ENCODE data around the gene NDRG4.

GRCh38 chr16:58513874-58514273 is 13.9 kb downstream of the NDRG4 start:
- TF ChIP-seq TAF1 (IDR thresholded peaks at IDR 0.05; ENCODE audit: low read depth, low read length) (no peak), POLR2A (IDR thresholded peaks at IDR 0.05; ENCODE audit: low read depth, low read length) (no peak), POLR2AphosphoS5 (IDR thresholded peaks at IDR 0.05; ENCODE audit: low read depth, low read length) (no peak), POU2F2 (IDR thresholded peaks at IDR 0.05; ENCODE audit: low read depth, low read length) (no peak), PAX5 (IDR thresholded peaks at IDR 0.05; ENCODE audit: insufficient read depth, low read length, severe bottlenecking) (no peak), SPI1 (IDR thresholded peaks at IDR 0.05; ENCODE audit: low read depth, low read length) (no peak)
